GM21360 (cell line): ENCODE measurements around the gene MMAA.

ENCODE experiments used
- ATAC-seq: cut with Tn5 transposase; IDR thresholded peaks from one replicate; pipeline ENCODE4 v1.9.1; 2021; ENCODE audit warnings: mild to moderate bottlenecking, moderate library complexity; ENCODE audit not compliant: unreplicated experiment

MMAA gene

DNA sequence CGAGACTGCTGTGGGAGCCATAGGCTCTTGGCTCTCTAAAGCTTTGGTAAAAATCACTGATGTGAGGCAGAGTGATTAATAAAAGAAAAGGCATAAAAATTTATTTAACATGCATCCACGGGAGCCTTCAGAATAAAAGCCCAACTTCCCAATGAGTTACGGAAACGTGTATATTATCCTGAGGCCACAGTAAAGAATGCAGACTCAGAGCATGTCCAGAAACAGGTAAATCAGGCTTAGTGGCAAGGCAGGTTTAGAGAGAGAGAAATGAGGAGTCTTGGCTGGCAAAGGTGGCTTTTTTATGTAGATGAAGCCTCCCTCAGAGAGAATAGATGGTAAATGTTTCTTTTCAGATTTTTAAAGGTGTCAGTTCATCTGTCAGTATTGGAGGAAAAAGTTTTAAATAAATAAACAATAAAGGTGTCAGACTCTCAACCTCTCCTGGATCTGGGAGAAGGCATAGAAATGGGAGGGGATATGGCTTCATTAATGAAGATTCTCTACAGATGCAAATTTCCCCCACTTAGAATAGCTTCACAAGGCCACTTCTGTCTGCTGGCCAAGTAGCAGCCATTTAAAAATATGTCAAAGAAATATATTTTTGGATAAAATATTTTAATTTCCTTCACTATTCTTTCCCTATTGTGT, 84.8 kb downstream of the MMAA start:
- ATAC-seq = no peak

DNA sequence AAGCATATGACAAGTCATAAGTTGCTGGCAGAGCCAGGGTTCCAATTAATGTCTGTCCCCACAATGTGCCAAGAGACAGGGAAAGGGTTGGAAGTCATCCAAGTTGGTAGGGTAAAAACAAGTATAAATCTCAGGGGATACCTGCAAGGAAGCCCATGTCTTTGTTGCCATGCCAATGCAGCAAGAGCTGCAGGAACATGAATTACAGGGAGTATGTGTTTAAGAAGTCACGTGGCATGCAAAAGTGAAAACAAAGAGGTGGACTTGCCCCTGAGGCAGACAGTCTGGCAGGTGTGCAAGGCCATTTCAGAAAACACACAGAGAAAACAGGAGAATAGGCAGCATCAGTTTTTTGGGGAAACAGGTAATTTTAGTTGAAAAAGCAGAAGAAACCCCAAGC, 90.2 kb downstream of the MMAA start:
- ATAC-seq = no peak
